ENCODE results near the gene FILIP1L. TPM values are rescaled to one million over a fixed set of nuclear protein-coding genes. Genes with fewer than 3 reads are reported as not detected.

FILIP1L gene
- total and polyA plus RNA-seq, 2 donors, result 75.1 to 103 TPM

- peak overlapping the region; percentile 26 for H3K4me3 ChIP-seq (ENCODE audit: low read depth, low read length)
- no peaks in the 10 kb centered on the region for H3K4me1 ChIP-seq (ENCODE audit: insufficient read depth)
- no peak for DNase-seq (ENCODE audit: extremely low spot score)
- H3K27ac ChIP-seq (ENCODE audit: low read depth), result no peak overlapping the region
- no peaks in the 10 kb centered on the region for H3K36me3 ChIP-seq (ENCODE audit: insufficient read depth)
Measured at GRCh38 chr3:99872923-99873254, 241.4 kb downstream of the FILIP1L start.

GRCh38 chr3:99871231-99872045, 242.9 kb downstream of the FILIP1L start:
- no peak for DNase-seq (ENCODE audit: extremely low spot score)
- Histone ChIP-seq H3K36me3 (ENCODE audit: insufficient read depth) (no peaks in the 10 kb centered on the region), H3K4me3 (ENCODE audit: low read depth, low read length) (no peak overlapping the region), H3K27ac (ENCODE audit: low read depth) (no peak overlapping the region), H3K4me1 (ENCODE audit: insufficient read depth) (no peaks in the 10 kb centered on the region)
- WGBS, result 42% methylated on average over 4 of the region's 4 CpGs

GRCh38 chr3:99870712-99871111, 243.6 kb downstream of the FILIP1L start:
- Histone ChIP-seq H3K36me3 (ENCODE audit: insufficient read depth) (no peaks in the 10 kb centered on the region), H3K27ac (ENCODE audit: low read depth) (peak overlapping the region; percentile 6), H3K4me1 (ENCODE audit: insufficient read depth) (no peaks in the 10 kb centered on the region), H3K4me3 (ENCODE audit: low read depth, low read length) (no peak overlapping the region)
- 66% methylated on average over 2 of the region's 2 CpGs for WGBS
- no peak for DNase-seq (ENCODE audit: extremely low spot score)

- DNase-seq (ENCODE audit: extremely low spot score), result no peak
- Histone ChIP-seq H3K4me1 (ENCODE audit: insufficient read depth) (no peaks in the 10 kb centered on the region), H3K36me3 (ENCODE audit: insufficient read depth) (no peaks in the 10 kb centered on the region), H3K4me3 (ENCODE audit: low read depth, low read length) (no peak overlapping the region), H3K27ac (ENCODE audit: low read depth) (peak overlapping the region; percentile 18)
- WGBS, result 35% methylated on average over 1 of the region's 1 CpG
Measured at GRCh38 chr3:99869621-99870020, 244.7 kb downstream of the FILIP1L start.

- Histone ChIP-seq H3K4me3 (ENCODE audit: low read depth, low read length) (no peak overlapping the region), H3K36me3 (ENCODE audit: insufficient read depth) (no peaks in the 10 kb centered on the region), H3K27ac (ENCODE audit: low read depth) (peak overlapping the region; percentile 31), H3K4me1 (ENCODE audit: insufficient read depth) (no peaks in the 10 kb centered on the region)
- DNase-seq (ENCODE audit: extremely low spot score), result no peak
- WGBS, result 5% methylated on average over 1 of the region's 1 CpG
Measured at GRCh38 chr3:99868311-99868646, 246.0 kb downstream of the FILIP1L start.

- 56% methylated on average over 3 of the region's 3 CpGs for WGBS
- Histone ChIP-seq H3K36me3 (ENCODE audit: insufficient read depth) (no peaks in the 10 kb centered on the region), H3K4me3 (ENCODE audit: low read depth, low read length) (no peak overlapping the region), H3K4me1 (ENCODE audit: insufficient read depth) (no peaks in the 10 kb centered on the region), H3K27ac (ENCODE audit: low read depth) (no peak overlapping the region)
- no peak for DNase-seq (ENCODE audit: extremely low spot score)
Measured at GRCh38 chr3:99867594-99868310, 246.5 kb downstream of the FILIP1L start.

- WGBS, result 26% methylated on average over 3 of the region's 3 CpGs
- DNase-seq (ENCODE audit: extremely low spot score), result no peak
- no peak overlapping the region for H3K4me3 ChIP-seq (ENCODE audit: low read depth, low read length)
- no peaks in the 10 kb centered on the region for H3K36me3 ChIP-seq (ENCODE audit: insufficient read depth)
- H3K27ac ChIP-seq (ENCODE audit: low read depth), result peak overlapping the region; percentile 38
- H3K4me1 ChIP-seq (ENCODE audit: insufficient read depth), result no peaks in the 10 kb centered on the region
Measured at GRCh38 chr3:99866261-99866761, 248.0 kb downstream of the FILIP1L start.

GRCh38 chr3:99865321-99865720, 249.0 kb downstream of the FILIP1L start:
- no peak overlapping the region for H3K4me3 ChIP-seq (ENCODE audit: low read depth, low read length)
- no peaks in the 10 kb centered on the region for H3K36me3 ChIP-seq (ENCODE audit: insufficient read depth)
- H3K4me1 ChIP-seq (ENCODE audit: insufficient read depth), result no peaks in the 10 kb centered on the region
- no peak overlapping the region for H3K27ac ChIP-seq (ENCODE audit: low read depth)
- 71% methylated on average over 1 of the region's 1 CpG for WGBS
- DNase-seq (ENCODE audit: extremely low spot score), result no peak

GRCh38 chr3:99864289-99864688, 250.0 kb downstream of the FILIP1L start:
- Histone ChIP-seq H3K36me3 (ENCODE audit: insufficient read depth) (no peaks in the 10 kb centered on the region), H3K27ac (ENCODE audit: low read depth) (no peak overlapping the region), H3K4me1 (ENCODE audit: insufficient read depth) (no peaks in the 10 kb centered on the region)

GRCh38 chr3:99863588-99863987, 250.7 kb downstream of the FILIP1L start:
- Histone ChIP-seq H3K36me3 (ENCODE audit: insufficient read depth) (no peaks in the 10 kb centered on the region), H3K27ac (ENCODE audit: low read depth) (no peak overlapping the region), H3K4me3 (ENCODE audit: low read depth, low read length) (no peak overlapping the region), H3K4me1 (ENCODE audit: insufficient read depth) (no peaks in the 10 kb centered on the region)
- no peak for DNase-seq (ENCODE audit: extremely low spot score)
- WGBS, result 64% methylated on average over 2 of the region's 2 CpGs

More at GRCh38 chr3:99864289-99864688, 250.0 kb downstream of the FILIP1L start:
- no peak overlapping the region for H3K4me3 ChIP-seq (ENCODE audit: low read depth, low read length)
- no peak for DNase-seq (ENCODE audit: extremely low spot score)
- WGBS, result 91% methylated on average over 2 of the region's 2 CpGs

- H3K27ac ChIP-seq (ENCODE audit: low read depth), result no peak overlapping the region
Measured at GRCh38 chr3:99863002-99863401, 251.3 kb downstream of the FILIP1L start.

GRCh38 chr3:99862208-99862607, 252.1 kb downstream of the FILIP1L start:
- WGBS, result 59% methylated on average over 2 of the region's 2 CpGs
- Histone ChIP-seq H3K36me3 (ENCODE audit: insufficient read depth) (no peaks in the 10 kb centered on the region), H3K4me3 (ENCODE audit: low read depth, low read length) (no peak overlapping the region), H3K4me1 (ENCODE audit: insufficient read depth) (no peaks in the 10 kb centered on the region), H3K27ac (ENCODE audit: low read depth) (no peak overlapping the region)
- DNase-seq (ENCODE audit: extremely low spot score), result no peak

More at GRCh38 chr3:99863002-99863401, 251.3 kb downstream of the FILIP1L start:
- DNase-seq (ENCODE audit: extremely low spot score), result no peak
- 79% methylated on average over 6 of the region's 6 CpGs for WGBS
- Histone ChIP-seq H3K4me1 (ENCODE audit: insufficient read depth) (no peaks in the 10 kb centered on the region), H3K4me3 (ENCODE audit: low read depth, low read length) (no peak overlapping the region), H3K36me3 (ENCODE audit: insufficient read depth) (no peaks in the 10 kb centered on the region)

- no peaks in the 10 kb centered on the region for H3K36me3 ChIP-seq (ENCODE audit: insufficient read depth)
- no peak overlapping the region for H3K27ac ChIP-seq (ENCODE audit: low read depth)
- DNase-seq (ENCODE audit: extremely low spot score), result no peak
- no peak overlapping the region for H3K4me3 ChIP-seq (ENCODE audit: low read depth, low read length)
- WGBS, result 65% methylated on average over 1 of the region's 1 CpG
- no peaks in the 10 kb centered on the region for H3K4me1 ChIP-seq (ENCODE audit: insufficient read depth)
Measured at GRCh38 chr3:99861216-99861615, 253.1 kb downstream of the FILIP1L start.

GRCh38 chr3:99859825-99860224, 254.5 kb downstream of the FILIP1L start:
- no peaks in the 10 kb centered on the region for H3K4me1 ChIP-seq (ENCODE audit: insufficient read depth)
- no peak for DNase-seq (ENCODE audit: extremely low spot score)
- H3K27ac ChIP-seq (ENCODE audit: low read depth), result peak overlapping the region; percentile 23
- WGBS, result 21% methylated on average over 1 of the region's 1 CpG
- H3K4me3 ChIP-seq (ENCODE audit: low read depth, low read length), result no peak overlapping the region
- H3K36me3 ChIP-seq (ENCODE audit: insufficient read depth), result no peaks in the 10 kb centered on the region

Measured in urinary bladder (tissue), 4 donors.